IPS-15b (cell line): ENCODE data around the gene ACER2.
"Not testable (repeated sequence)": the region's sequence is repeated elsewhere in the genome, so short reads cannot be mapped to it uniquely, and the experiment has no call there.

Experiments used
- H3K27me3 ChIP-seq: one replicate; pipeline ENCODE4 v1.6.1; 2013; ENCODE audit warnings: low read length; ENCODE audit not compliant: control insufficient read depth, insufficient read depth
- H3K36me3 ChIP-seq: one replicate; pipeline ENCODE4 v1.6.1; 2013; ENCODE audit warnings: low read length; ENCODE audit not compliant: control insufficient read depth, insufficient read depth
- H3K4me1 ChIP-seq: one replicate; pipeline ENCODE4 v1.6.1; 2013; ENCODE audit warnings: mild to moderate bottlenecking, low read length; ENCODE audit not compliant: control insufficient read depth, insufficient read depth
- H3K4me3 ChIP-seq: one replicate; pipeline ENCODE4 v1.5.1; 2013; ENCODE audit warnings: low read depth, low read length
- H3K9ac ChIP-seq: one replicate; pipeline ENCODE4 v1.6.1; 2013; ENCODE audit warnings: low read depth, mild to moderate bottlenecking, low read length
- H3K9me3 ChIP-seq: one replicate; pipeline ENCODE4 v1.6.1; 2013; ENCODE audit warnings: mild to moderate bottlenecking, low read length; ENCODE audit not compliant: control insufficient read depth, insufficient read depth

ACER2 gene

GRCh38 chr9:19409401-19410194 lies 789 bp downstream of the ACER2 start:
- Histone ChIP-seq H3K36me3 (peaks cover 3% of the 10 kb centered on the region), H3K9me3 (no peaks in the 10 kb centered on the region), H3K27me3 (peaks cover 10% of the 10 kb centered on the region), H3K9ac (peak overlapping the region; percentile 65), H3K4me1 (peaks cover 12% of the 10 kb centered on the region), H3K4me3 (peak overlapping the region; percentile 89)

DNA sequence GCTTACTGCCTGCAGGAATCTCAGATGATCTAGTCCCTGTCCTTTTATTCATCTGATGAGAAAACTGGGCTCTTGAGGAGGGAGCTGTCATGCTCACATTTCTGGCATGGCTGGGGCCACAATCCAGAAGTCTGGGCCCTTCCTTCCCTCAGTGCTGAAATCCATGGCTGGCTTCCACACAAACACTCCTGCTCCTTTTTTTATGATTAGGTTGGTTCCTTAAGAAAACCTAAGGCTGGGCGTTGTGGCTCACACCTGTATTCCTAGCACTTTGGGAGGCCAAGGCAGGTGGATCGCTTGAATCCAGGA lies 1.3 kb downstream of the ACER2 start:
- Histone ChIP-seq H3K9ac (no peak overlapping the region), H3K9me3 (no peaks in the 10 kb centered on the region), H3K36me3 (peaks cover 3% of the 10 kb centered on the region), H3K4me3 (peak overlapping the region; percentile 89), H3K4me1 (peaks cover 12% of the 10 kb centered on the region), H3K27me3 (peaks cover 10% of the 10 kb centered on the region)

GRCh38 chr9:19410594-19410993 lies 1.8 kb downstream of the ACER2 start:
- Histone ChIP-seq H3K4me1 (peaks cover 12% of the 10 kb centered on the region), H3K4me3 (no peak overlapping the region), H3K9ac (no peak overlapping the region), H3K27me3 (peaks cover 10% of the 10 kb centered on the region), H3K9me3 (no peaks in the 10 kb centered on the region), H3K36me3 (peaks cover 3% of the 10 kb centered on the region)

DNA sequence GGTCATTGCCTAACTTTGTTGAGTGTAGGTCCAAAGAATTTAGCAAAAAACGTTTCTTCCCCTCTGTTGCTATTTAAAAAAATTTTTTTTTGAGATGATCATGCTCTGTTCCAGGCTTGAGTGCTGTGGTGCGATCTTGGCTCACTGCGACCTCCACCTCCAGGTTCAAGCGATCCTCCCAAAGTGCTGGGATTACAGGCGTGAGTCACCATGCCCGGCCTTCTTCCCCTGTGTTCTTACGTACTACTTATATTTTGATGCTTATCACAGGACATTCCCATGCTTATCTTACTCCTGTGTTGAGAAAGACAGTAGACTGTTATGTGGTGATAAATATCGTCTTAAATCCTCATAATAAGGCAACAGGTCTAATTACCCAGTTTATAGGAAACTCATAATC lies 2.5 kb downstream of the ACER2 start:
- H3K4me1 ChIP-seq = peaks cover 12% of the 10 kb centered on the region
- no peak overlapping the region for H3K4me3 ChIP-seq
- peaks cover 3% of the 10 kb centered on the region for H3K36me3 ChIP-seq
- no peaks in the 10 kb centered on the region for H3K9me3 ChIP-seq
- no peak overlapping the region for H3K9ac ChIP-seq
- H3K27me3 ChIP-seq = peaks cover 10% of the 10 kb centered on the region

DNA sequence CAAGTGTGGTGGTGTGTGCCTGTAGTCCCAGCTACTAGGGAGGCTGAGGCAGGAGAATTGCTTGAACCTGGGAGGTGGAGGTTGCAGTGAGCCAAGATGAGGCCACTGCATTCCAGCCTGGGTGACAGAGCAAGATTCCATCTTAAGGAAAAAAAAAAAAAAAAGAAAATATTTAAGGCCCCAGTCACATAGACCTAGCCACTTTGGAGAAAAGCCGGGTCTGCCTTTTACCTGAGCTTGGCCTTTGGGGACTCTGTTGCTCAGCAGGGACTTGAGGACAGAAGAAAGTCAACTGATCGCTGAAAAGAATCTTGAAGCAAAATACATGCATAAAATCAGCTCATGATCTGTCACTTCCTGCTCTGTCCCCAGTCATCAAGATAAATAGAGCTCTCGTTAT lies 4.6 kb downstream of the ACER2 start:
- not testable (repeated sequence) for H3K4me3 ChIP-seq, H3K36me3 ChIP-seq, H3K9me3 ChIP-seq, H3K27me3 ChIP-seq, H3K9ac ChIP-seq
- peaks cover 12% of the 10 kb centered on the region for H3K4me1 ChIP-seq

DNA sequence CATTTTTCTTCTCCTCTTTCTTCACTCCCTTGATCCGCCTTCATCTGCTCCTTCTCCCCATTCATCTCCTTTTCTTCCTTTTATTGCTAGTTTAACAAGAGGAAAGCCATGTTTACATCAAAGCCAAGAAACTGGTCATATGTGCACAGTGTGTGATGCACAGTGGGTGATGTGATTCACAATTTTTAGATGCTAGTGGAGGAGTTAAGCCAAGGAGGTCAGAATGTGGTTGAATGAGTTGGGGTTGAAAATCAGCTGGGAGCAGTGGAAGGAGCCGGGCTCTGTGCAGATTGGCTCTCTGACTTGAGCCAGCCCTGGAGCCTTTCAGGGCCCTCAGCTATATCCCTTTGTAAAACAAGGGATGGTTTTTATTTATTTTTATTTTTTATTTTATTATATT lies 7.3 kb downstream of the ACER2 start:
- Histone ChIP-seq H3K4me3 (no peak overlapping the region), H3K9me3 (no peaks in the 10 kb centered on the region), H3K9ac (no peak overlapping the region), H3K27me3 (no peaks in the 10 kb centered on the region), H3K4me1 (peaks cover 7% of the 10 kb centered on the region), H3K36me3 (peaks cover 3% of the 10 kb centered on the region)

- Histone ChIP-seq H3K4me3 (no peak overlapping the region), H3K27me3 (no peaks in the 10 kb centered on the region), H3K4me1 (peaks cover 10% of the 10 kb centered on the region), H3K9ac (no peak overlapping the region), H3K36me3 (no peaks in the 10 kb centered on the region), H3K9me3 (no peaks in the 10 kb centered on the region)
These were observed 12.1 kb downstream of the ACER2 start for GRCh38 chr9:19420877-19421276.

GRCh38 chr9:19423163-19423562 lies 14.4 kb downstream of the ACER2 start:
- Histone ChIP-seq H3K4me1 (peaks cover 10% of the 10 kb centered on the region), H3K9ac (no peak overlapping the region), H3K9me3 (no peaks in the 10 kb centered on the region), H3K27me3 (no peaks in the 10 kb centered on the region), H3K36me3 (no peaks in the 10 kb centered on the region), H3K4me3 (no peak overlapping the region)

DNA sequence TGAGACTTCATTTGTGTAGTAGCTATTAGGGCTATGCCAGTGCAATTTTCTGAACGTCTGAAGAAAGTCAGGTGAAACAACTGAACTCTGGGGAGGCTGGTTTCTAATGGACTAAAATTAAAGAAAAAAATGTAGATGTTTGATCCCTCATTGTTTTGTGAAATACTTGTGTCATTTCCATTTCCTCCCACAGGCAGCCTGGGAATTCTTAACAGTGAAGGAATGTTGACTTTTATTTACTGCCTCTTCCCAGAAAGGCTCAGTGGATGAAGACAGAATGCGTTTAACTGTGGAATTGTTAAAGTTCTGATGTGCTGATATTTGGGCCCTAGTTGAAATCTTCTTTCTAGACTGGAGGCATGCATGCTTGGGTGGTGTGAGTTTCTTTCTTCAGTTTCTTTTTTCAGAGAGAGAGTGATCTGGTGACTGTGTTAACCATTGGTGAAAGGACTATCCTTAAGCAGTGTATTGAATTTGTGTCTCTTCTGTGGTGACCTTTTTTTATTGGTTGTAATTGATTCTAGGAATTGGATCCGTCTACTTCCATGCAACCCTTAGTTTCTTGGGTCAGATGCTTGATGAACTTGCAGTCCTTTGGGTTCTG lies 15.5 kb downstream of the ACER2 start:
- Histone ChIP-seq H3K4me1 (peaks cover 10% of the 10 kb centered on the region), H3K27me3 (no peaks in the 10 kb centered on the region), H3K9me3 (no peaks in the 10 kb centered on the region), H3K36me3 (no peaks in the 10 kb centered on the region), H3K9ac (no peak overlapping the region), H3K4me3 (no peak overlapping the region)

DNA sequence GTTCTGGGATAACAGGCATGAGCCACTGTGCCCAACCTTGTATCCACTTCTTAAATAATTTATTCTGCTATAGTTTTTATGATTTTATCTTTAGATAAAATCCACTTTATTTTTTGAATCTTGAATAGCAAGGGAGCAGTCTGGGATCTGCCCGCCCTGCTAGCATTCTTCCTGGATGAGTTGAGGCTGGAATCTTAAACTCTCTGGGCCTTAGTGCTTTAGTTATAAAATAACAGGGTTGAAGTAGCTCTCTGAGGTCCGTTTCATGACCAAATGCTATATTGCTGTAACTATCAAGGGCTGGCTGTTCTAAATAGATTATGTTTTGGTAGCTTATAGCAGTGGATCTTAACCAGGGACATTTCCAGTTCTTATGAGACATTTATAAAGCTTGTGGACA lies 20.8 kb downstream of the ACER2 start:
- Histone ChIP-seq H3K4me1 (no peaks in the 10 kb centered on the region), H3K27me3 (no peaks in the 10 kb centered on the region), H3K9me3 (no peaks in the 10 kb centered on the region), H3K36me3 (no peaks in the 10 kb centered on the region), H3K4me3 (no peak overlapping the region), H3K9ac (no peak overlapping the region)

- H3K4me1 ChIP-seq = no peaks in the 10 kb centered on the region
These were observed 21.5 kb downstream of the ACER2 start for GRCh38 chr9:19430201-19430760.

More at GRCh38 chr9:19430201-19430760, 21.5 kb downstream of the ACER2 start:
- Histone ChIP-seq H3K9ac (no peak overlapping the region), H3K27me3 (no peaks in the 10 kb centered on the region), H3K36me3 (peaks cover 3% of the 10 kb centered on the region), H3K4me3 (no peak overlapping the region), H3K9me3 (no peaks in the 10 kb centered on the region)
